ENCODE results near the gene OOSP3.

- TF ChIP-seq POLR2A (IDR thresholded peaks at IDR 0.05) (no peak), CTCF (IDR thresholded peaks at IDR 0.05) (no peak)
These were observed 22.0 kb downstream of the OOSP3 start for GRCh38 chr11:59900366-59901126.

Measured in vagina (tissue), 2 donors.